IMR-90 (cell line): Measurements from ENCODE around the gene UNC5B. TPM values are rescaled to one million over a fixed set of nuclear protein-coding genes. Genes with fewer than 3 reads are reported as not detected.

Experiments
- ATAC-seq: fragments of 200-7000 bp; cut with Tn5 transposase; 2 replicates; pipeline ENCODE4 v1.9.1; 2020; ENCODE audit warnings: low read depth, mild to moderate bottlenecking, moderate library complexity
- BruUV-seq: library from RNA; stranded (reverse); fragments of 400-500 nt; replicated peaks from 2 replicates; lab custom pipeline; 2021; lab: Mats Ljungman, UMichigan
- CTCF ChIA-PET: fragments of 300-600 bp; formaldehyde crosslinking; extraction: SDS; loops from one replicate; lab custom pipeline; 2021; ENCODE audit warnings: antibody characterized with exemption; lab: Yijun Ruan, JAX
- POLR2A ChIA-PET: fragments of 300-600 bp; sonication (Branson Sonifier 250); formaldehyde crosslinking; loops from one replicate; lab custom pipeline; 2022; ENCODE audit warnings: antibody characterized with exemption; ENCODE audit not compliant: unreplicated experiment; lab: Charles Lee
- DNase-seq: peaks from one replicate; pipeline ENCODE4 v3.0.0; 2013
- H2AFZ ChIP-seq: replicated peaks from 2 replicates; pipeline ENCODE3; 2013; ENCODE audit warnings: low read length, mild to moderate bottlenecking; ENCODE audit not compliant: poor library complexity
- H2AK5ac ChIP-seq: 2 replicates; pipeline ENCODE4 v1.6.1; 2013; ENCODE audit warnings: low read depth, low read length, inconsistent platforms
- H2AK9ac ChIP-seq: replicated peaks from 2 replicates; pipeline ENCODE3; 2013; ENCODE audit warnings: mild to moderate bottlenecking, low read depth, low read length, moderate library complexity; ENCODE audit not compliant: poor library complexity
- H2BK120ac ChIP-seq: 2 replicates; pipeline ENCODE4 v1.6.1; 2013; ENCODE audit warnings: low read depth, low read length, inconsistent platforms
- H2BK15ac ChIP-seq: 3 replicates; pipeline ENCODE4 v1.6.1; 2013; ENCODE audit warnings: low read depth, low read length, inconsistent platforms
- H2BK20ac ChIP-seq: 2 replicates; pipeline ENCODE4 v1.6.1; 2013; ENCODE audit warnings: low read depth, mild to moderate bottlenecking, inconsistent platforms, low read length, moderate library complexity
- H2BK5ac ChIP-seq: 2 replicates; pipeline ENCODE4 v1.6.1; 2013; ENCODE audit warnings: mild to moderate bottlenecking, low read depth, low read length, inconsistent platforms; ENCODE audit not compliant: poor library complexity, severe bottlenecking
- H3K14ac ChIP-seq: replicated peaks from 2 replicates; pipeline ENCODE4 v1.6.1; 2013; ENCODE audit warnings: low read depth, low read length, inconsistent platforms
- H3K18ac ChIP-seq: 2 replicates; pipeline ENCODE4 v1.6.1; 2013; ENCODE audit warnings: low read depth, low read length, control low read depth
- H3K23ac ChIP-seq: 2 replicates; pipeline ENCODE4 v1.6.1; 2013; ENCODE audit warnings: low read depth, low read length, inconsistent platforms
- H3K27ac ChIP-seq: 2 replicates; pipeline ENCODE4 v1.5.1; 2013; ENCODE audit warnings: mild to moderate bottlenecking, control low read depth, low read length; ENCODE audit not compliant: insufficient read depth
- H3K27me3 ChIP-seq: 2 replicates; pipeline ENCODE4 v1.6.1; 2013; ENCODE audit warnings: low read length; ENCODE audit not compliant: control insufficient read depth, insufficient read depth
- H3K36me3 ChIP-seq: 2 replicates; pipeline ENCODE4 v1.6.1; 2013; ENCODE audit warnings: low read length, mixed read lengths; ENCODE audit not compliant: control insufficient read depth, insufficient read depth
- H3K4ac ChIP-seq: 2 replicates; pipeline ENCODE4 v1.6.1; 2013; ENCODE audit warnings: low read depth, low read length, inconsistent platforms
- H3K4me1 ChIP-seq: 2 replicates; pipeline ENCODE4 v1.6.1; 2013; ENCODE audit warnings: low read length, mixed read lengths; ENCODE audit not compliant: control insufficient read depth, insufficient read depth
- H3K4me2 ChIP-seq: 2 replicates; pipeline ENCODE4 v1.6.1; 2013; ENCODE audit warnings: low read depth, mild to moderate bottlenecking, control low read depth, low read length, moderate library complexity
- H3K4me3 ChIP-seq: 2 replicates; pipeline ENCODE4 v1.5.1; 2013; ENCODE audit warnings: low read depth, mild to moderate bottlenecking, control low read depth, low read length, moderate library complexity; ENCODE audit not compliant: insufficient read depth
- H3K56ac ChIP-seq: 2 replicates; pipeline ENCODE4 v1.6.1; 2013; ENCODE audit warnings: low read length, inconsistent platforms; ENCODE audit not compliant: insufficient read depth; ENCODE audit errors: extremely low read depth
- H3K79me1 ChIP-seq, 2 experiments: 2 replicates each; pipeline ENCODE4 v1.6.1; 2013; ENCODE audit warnings: low read length in 2 of 2, inconsistent platforms in 1 of 2, low read depth in 1 of 2
- H3K9ac ChIP-seq: 2 replicates; pipeline ENCODE4 v1.6.1; 2013; ENCODE audit warnings: low read depth, low read length, control low read depth
- H3K9me1 ChIP-seq: 2 replicates; pipeline ENCODE4 v1.6.1; 2013; ENCODE audit warnings: low read length, inconsistent platforms; ENCODE audit not compliant: insufficient read depth
- H3K9me3 ChIP-seq: 2 replicates; pipeline ENCODE4 v1.6.1; 2013; ENCODE audit warnings: low read length; ENCODE audit not compliant: control insufficient read depth, insufficient read depth
- H4K20me1 ChIP-seq: 2 replicates; pipeline ENCODE4 v1.6.1; 2013; ENCODE audit warnings: low read length, inconsistent platforms; ENCODE audit not compliant: insufficient read depth
- H4K5ac ChIP-seq: 2 replicates; pipeline ENCODE4 v1.6.1; 2013; ENCODE audit warnings: mild to moderate bottlenecking, low read depth, low read length, control low read depth
- H4K8ac ChIP-seq, 2 experiments: 2 replicates each; pipeline ENCODE4 v1.6.1; 2013; ENCODE audit warnings: low read depth in 2 of 2, low read length in 2 of 2, control low read depth in 1 of 2, inconsistent platforms in 1 of 2
- H4K91ac ChIP-seq: 2 replicates; pipeline ENCODE4 v1.6.1; 2013; ENCODE audit warnings: low read depth, low read length, inconsistent platforms; ENCODE audit not compliant: insufficient read depth
- BHLHE40 ChIP-seq: fragments of 150-350 bp; IDR thresholded peaks from 2 replicates; pipeline ENCODE4 v1.6.1; 2016; ENCODE audit warnings: mild to moderate bottlenecking, low read depth, low read length
- CEBPB ChIP-seq: IDR thresholded peaks from 2 replicates; pipeline ENCODE4 v1.6.1; 2012; ENCODE audit warnings: low read depth, low read length, improper control_type of control experiment
- CHD1 ChIP-seq: IDR thresholded peaks from 2 replicates; pipeline ENCODE4 v1.6.1; 2012; ENCODE audit warnings: low read depth, low read length, improper control_type of control experiment
- FOS ChIP-seq: fragments of 150-350 bp; IDR thresholded peaks from 2 replicates; pipeline ENCODE4 v1.6.1; 2016; ENCODE audit warnings: low read depth, low read length
- MAFK ChIP-seq: IDR thresholded peaks from 2 replicates; pipeline ENCODE4 v1.6.1; 2012; ENCODE audit warnings: low read depth, low read length, improper control_type of control experiment
- MAZ ChIP-seq: IDR thresholded peaks from 2 replicates; pipeline ENCODE4 v1.6.1; 2012; ENCODE audit warnings: low read depth, mild to moderate bottlenecking, low read length, improper control_type of control experiment, moderate library complexity, borderline replicate concordance
- MXI1 ChIP-seq: IDR thresholded peaks from 2 replicates; pipeline ENCODE4 v1.6.1; 2012; ENCODE audit warnings: low read depth, mild to moderate bottlenecking, low read length, moderate library complexity, borderline replicate concordance
- NFE2L2 ChIP-seq: fragments of 150-350 bp; IDR thresholded peaks from 2 replicates; pipeline ENCODE4 v1.6.1; 2016; ENCODE audit warnings: low read depth, mild to moderate bottlenecking, low read length
- POLR2A ChIP-seq: IDR thresholded peaks from 2 replicates; pipeline ENCODE4 v1.6.1; 2012; ENCODE audit warnings: mild to moderate bottlenecking, low read depth, low read length
- RAD21 ChIP-seq: IDR thresholded peaks from 2 replicates; pipeline ENCODE4 v1.6.1; 2012; ENCODE audit warnings: low read length, improper control_type of control experiment
- RCOR1 ChIP-seq: IDR thresholded peaks from 2 replicates; pipeline ENCODE4 v1.6.1; 2012; ENCODE audit warnings: mild to moderate bottlenecking, low read length, improper control_type of control experiment; ENCODE audit not compliant: insufficient replicate concordance
- RFX5 ChIP-seq: IDR thresholded peaks from 2 replicates; pipeline ENCODE4 v1.8.0; 2012; ENCODE audit warnings: low read depth, mild to moderate bottlenecking, low read length, moderate library complexity
- SMC3 ChIP-seq: fragments of 150-350 bp; IDR thresholded peaks from 2 replicates; pipeline ENCODE4 v1.6.1; 2016; ENCODE audit warnings: low read depth, mild to moderate bottlenecking, antibody characterized with exemption, low read length, moderate library complexity
- WGBS, 2 experiments: methylation state at CpG; one replicate each; pipeline versions ENCODE4 v1.1.5 to v1.1.7; 2013; ENCODE audit warnings: missing lambda C conversion rate in 2 of 2; ENCODE audit not compliant: insufficient read length in 1 of 2; ENCODE audit errors: extremely low coverage in 2 of 2; 5-methylcytosine and 5-hydroxymethylcytosine counted together
- dilution Hi-C: fragments of 300-500 bp; cut with HindIII; formaldehyde crosslinking; loops from one replicate; pipeline ENCODE4 v1.14.3; 2018; ENCODE audit warnings: low sequenced_read_pairs; ENCODE audit not compliant: unreplicated experiment
- in situ Hi-C: fragments of 300-500 bp; cut with MboI; formaldehyde crosslinking; loops from 3 replicates; pipeline ENCODE4 v1.14.3; 2019; ENCODE audit warnings: low sequenced_read_pairs, inconsistent platforms, mixed read lengths
- intact Hi-C: fragments of 100-400 bp; cut with micrococcal nuclease; formaldehyde crosslinking; loops from 2 replicates; pipeline ENCODE4 v1.10.0; 2022
- polyA plus RNA-seq, 3 experiments: library from polyadenylated mRNA; depleted of rRNA; stranded (reverse); fragments of >200 nt; gene quantifications; 2 replicates each; pipeline ENCODE4 v1.2.3, GENCODE V29; 2012; ENCODE audit warnings: low replicate concordance in 1 of 3
- total RNA-seq: library from RNA; depleted of rRNA; stranded (reverse); fragments of >200 nt; gene quantifications from 2 replicates; pipeline ENCODE4 v1.2.3, GENCODE V29; 2012
- TF ChIP-seq, protein P1 (sequence below): fragments of 150-350 bp; IDR thresholded peaks from 2 replicates; pipeline ENCODE4 v1.6.1; 2016; ENCODE audit warnings: low read depth, mild to moderate bottlenecking, low read length, moderate library complexity, borderline replicate concordance
- TF ChIP-seq, protein P2 (sequence below): conservative IDR thresholded peaks from 2 replicates; pipeline ENCODE4 v1.5.1; 2012; ENCODE audit warnings: mild to moderate bottlenecking, low read depth, low read length, improper control_type of control experiment
- TF ChIP-seq, protein P3 (sequence below): fragments of 150-350 bp; IDR thresholded peaks from 2 replicates; pipeline ENCODE4 v1.6.1; 2017; ENCODE audit warnings: mild to moderate bottlenecking, antibody characterized with exemption, low read length, low read depth

UNC5B gene
- total and polyA plus RNA-seq, 2 of the 4 experiments (the other 2 are of a cell fraction): 1.6 to 4.2 TPM

DNA sequence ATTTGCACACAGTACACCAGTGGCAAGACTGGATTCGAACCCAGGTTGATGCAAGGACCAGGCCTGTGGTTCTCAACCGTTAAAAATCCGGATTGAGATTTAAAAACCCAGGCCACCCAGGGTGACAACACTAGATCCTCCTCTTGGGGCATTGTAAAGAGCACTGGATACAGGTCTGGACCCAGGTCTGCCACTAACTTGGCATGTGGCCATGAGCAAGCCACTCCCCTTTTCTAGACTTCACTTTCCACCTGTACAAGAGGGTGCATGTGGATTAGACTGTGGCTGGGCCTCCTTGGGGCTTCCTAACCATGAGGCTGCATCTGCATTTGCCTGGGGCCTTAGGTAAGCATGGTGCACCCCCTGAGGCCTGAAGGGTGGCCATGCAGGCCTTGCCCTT lies 85.0 kb downstream of the UNC5B start:
- H2AK5ac ChIP-seq: no peak overlapping the region
- no peak overlapping the region for H3K4me3 ChIP-seq
- dilution Hi-C loops: no loop called here

More for the DNA sequence above, 85.0 kb downstream of the UNC5B start:
- DNase-seq (no peak), ATAC-seq (no peak)
- no peak overlapping the region for H3K23ac ChIP-seq
- H3K9me1 ChIP-seq: no peaks in the 10 kb centered on the region
- no TSS peak for BruUV-seq
- no peaks in the 10 kb centered on the region for H3K27me3 ChIP-seq
- intact Hi-C loops: no loop called here
- H3K9ac ChIP-seq: no peak overlapping the region
- in situ Hi-C loops: no loop called here
- H3K9me3 ChIP-seq: no peaks in the 10 kb centered on the region
- no peak overlapping the region for H2BK120ac ChIP-seq
- CTCF ChIA-PET: no interaction called here
- peaks cover 8% of the 10 kb centered on the region; the same call in 1 of the 2 replicates for H3K36me3 ChIP-seq
- no peak overlapping the region for H3K4ac ChIP-seq
- H4K8ac ChIP-seq: no peak overlapping the region
- WGBS, 2 experiments: no CpG with 5 or more reads among the region's 3 CpGs
- H4K5ac ChIP-seq: no peak overlapping the region
- no peak overlapping the region for H3K56ac ChIP-seq
- no peak overlapping the region for H3K4me2 ChIP-seq
- no peak overlapping the region for H3K14ac ChIP-seq
- TF ChIP-seq, protein P1, sequence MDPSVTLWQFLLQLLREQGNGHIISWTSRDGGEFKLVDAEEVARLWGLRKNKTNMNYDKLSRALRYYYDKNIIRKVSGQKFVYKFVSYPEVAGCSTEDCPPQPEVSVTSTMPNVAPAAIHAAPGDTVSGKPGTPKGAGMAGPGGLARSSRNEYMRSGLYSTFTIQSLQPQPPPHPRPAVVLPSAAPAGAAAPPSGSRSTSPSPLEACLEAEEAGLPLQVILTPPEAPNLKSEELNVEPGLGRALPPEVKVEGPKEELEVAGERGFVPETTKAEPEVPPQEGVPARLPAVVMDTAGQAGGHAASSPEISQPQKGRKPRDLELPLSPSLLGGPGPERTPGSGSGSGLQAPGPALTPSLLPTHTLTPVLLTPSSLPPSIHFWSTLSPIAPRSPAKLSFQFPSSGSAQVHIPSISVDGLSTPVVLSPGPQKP: no peak
- TF ChIP-seq RCOR1: no peak
- no peak for TF ChIP-seq POLR2A
- TF ChIP-seq MAFK: no peak
- TF ChIP-seq, protein P2, sequence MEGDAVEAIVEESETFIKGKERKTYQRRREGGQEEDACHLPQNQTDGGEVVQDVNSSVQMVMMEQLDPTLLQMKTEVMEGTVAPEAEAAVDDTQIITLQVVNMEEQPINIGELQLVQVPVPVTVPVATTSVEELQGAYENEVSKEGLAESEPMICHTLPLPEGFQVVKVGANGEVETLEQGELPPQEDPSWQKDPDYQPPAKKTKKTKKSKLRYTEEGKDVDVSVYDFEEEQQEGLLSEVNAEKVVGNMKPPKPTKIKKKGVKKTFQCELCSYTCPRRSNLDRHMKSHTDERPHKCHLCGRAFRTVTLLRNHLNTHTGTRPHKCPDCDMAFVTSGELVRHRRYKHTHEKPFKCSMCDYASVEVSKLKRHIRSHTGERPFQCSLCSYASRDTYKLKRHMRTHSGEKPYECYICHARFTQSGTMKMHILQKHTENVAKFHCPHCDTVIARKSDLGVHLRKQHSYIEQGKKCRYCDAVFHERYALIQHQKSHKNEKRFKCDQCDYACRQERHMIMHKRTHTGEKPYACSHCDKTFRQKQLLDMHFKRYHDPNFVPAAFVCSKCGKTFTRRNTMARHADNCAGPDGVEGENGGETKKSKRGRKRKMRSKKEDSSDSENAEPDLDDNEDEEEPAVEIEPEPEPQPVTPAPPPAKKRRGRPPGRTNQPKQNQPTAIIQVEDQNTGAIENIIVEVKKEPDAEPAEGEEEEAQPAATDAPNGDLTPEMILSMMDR: no peak
- no peak for TF ChIP-seq RAD21
- TF ChIP-seq CHD1: no peak
- TF ChIP-seq FOS: no peak
- no peak for TF ChIP-seq SMC3
- TF ChIP-seq MXI1: no peak
- TF ChIP-seq CEBPB: no peak
- TF ChIP-seq MAZ: no peak
- TF ChIP-seq, protein P3, sequence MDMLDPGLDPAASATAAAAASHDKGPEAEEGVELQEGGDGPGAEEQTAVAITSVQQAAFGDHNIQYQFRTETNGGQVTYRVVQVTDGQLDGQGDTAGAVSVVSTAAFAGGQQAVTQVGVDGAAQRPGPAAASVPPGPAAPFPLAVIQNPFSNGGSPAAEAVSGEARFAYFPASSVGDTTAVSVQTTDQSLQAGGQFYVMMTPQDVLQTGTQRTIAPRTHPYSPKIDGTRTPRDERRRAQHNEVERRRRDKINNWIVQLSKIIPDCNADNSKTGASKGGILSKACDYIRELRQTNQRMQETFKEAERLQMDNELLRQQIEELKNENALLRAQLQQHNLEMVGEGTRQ: no peak
- no peak for TF ChIP-seq NFE2L2
- TF ChIP-seq RFX5: no peak
- no peak for TF ChIP-seq BHLHE40
- H3K18ac ChIP-seq: no peak overlapping the region
- no peak overlapping the region for H2AFZ ChIP-seq
- no peaks in the 10 kb centered on the region for H4K20me1 ChIP-seq
- H3K4me1 ChIP-seq: no peaks in the 10 kb centered on the region; the same call in 1 of the 2 replicates
- H4K91ac ChIP-seq: no peak overlapping the region
- no peak overlapping the region for H2BK15ac ChIP-seq
- H2BK20ac ChIP-seq: no peak overlapping the region
- POLR2A ChIA-PET: no interaction called here
- H3K27ac ChIP-seq: no peak overlapping the region
- no peaks in the 10 kb centered on the region for H3K79me1 ChIP-seq
- no peak overlapping the region for H2AK9ac ChIP-seq
- H2BK5ac ChIP-seq: no peak overlapping the region
